ENCODE data around the gene ARMC2.
"Not testable (repeated sequence)": the region's sequence is repeated elsewhere in the genome, so short reads cannot be mapped to it uniquely, and the experiment has no call there.

Gene ARMC2

GRCh38 chr6:108883172-108883571, 35.0 kb downstream of the ARMC2 start:
- Histone ChIP-seq H3K27me3 (ENCODE audit: control insufficient read depth, insufficient read depth, low read length) (no peaks in the 10 kb centered on the region), H3K36me3 (ENCODE audit: control insufficient read depth, insufficient read depth, low read length) (no peaks in the 10 kb centered on the region), H3K9me3 (ENCODE audit: control insufficient read depth, insufficient read depth, low read length) (no peaks in the 10 kb centered on the region), H3K4me3 (ENCODE audit: low read length) (no peak overlapping the region), H3K27ac (ENCODE audit: low read length) (no peak overlapping the region), H3K4me1 (ENCODE audit: control insufficient read depth, insufficient read depth, low read length) (no peaks in the 10 kb centered on the region)
- DNase-seq (ENCODE audit: low read depth, low spot score), result no peak
- no CpG with 5 or more reads among the region's 1 CpG for WGBS (ENCODE audit: insufficient coverage, insufficient read length)

DNA sequence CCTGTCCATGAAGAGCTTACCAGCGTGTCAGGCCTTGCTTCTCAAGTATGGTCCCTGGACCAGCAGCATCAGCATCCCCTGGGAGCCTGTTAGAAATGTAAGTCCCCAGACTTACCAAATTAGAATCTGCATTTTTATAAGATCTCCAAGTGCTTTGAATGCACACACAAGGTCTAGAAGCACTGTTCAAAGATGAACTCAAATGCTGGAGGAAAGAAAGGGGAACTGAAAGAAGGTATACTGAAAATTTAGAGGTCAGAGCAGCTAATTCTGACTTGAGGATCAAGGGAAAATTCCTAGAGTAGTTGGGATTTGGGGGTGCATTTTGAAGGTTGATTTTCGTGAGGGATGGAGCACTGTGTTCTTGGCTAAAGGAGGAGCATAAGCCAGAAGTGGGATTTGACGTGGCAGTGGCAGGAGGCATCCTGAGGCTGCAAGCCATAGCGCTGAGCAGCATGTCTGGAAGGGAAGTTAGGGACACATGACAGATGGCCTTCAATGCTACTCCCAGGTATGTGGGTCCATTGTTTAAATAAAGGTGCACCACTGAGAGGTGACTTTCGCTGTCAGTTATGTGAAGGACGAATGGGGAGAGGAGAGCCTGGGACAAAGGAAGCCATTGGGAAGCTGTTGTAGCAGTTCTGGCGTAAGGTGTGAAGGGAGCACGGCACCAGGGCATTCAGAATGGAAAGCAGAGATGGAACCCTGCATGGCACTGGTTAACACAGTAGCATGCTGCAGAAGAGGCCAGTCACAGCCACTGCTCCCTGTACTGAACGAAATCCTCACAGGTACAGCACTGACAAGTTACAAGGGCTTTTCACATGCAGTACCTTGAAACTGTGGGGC, 36.2 kb downstream of the ARMC2 start:
- Histone ChIP-seq H3K27ac (ENCODE audit: low read length) (no peak overlapping the region), H3K4me3 (ENCODE audit: low read length) (no peak overlapping the region), H3K36me3 (ENCODE audit: control insufficient read depth, insufficient read depth, low read length) (no peaks in the 10 kb centered on the region), H3K27me3 (ENCODE audit: control insufficient read depth, insufficient read depth, low read length) (no peaks in the 10 kb centered on the region), H3K9me3 (ENCODE audit: control insufficient read depth, insufficient read depth, low read length) (no peaks in the 10 kb centered on the region), H3K4me1 (ENCODE audit: control insufficient read depth, insufficient read depth, low read length) (no peaks in the 10 kb centered on the region)
- DNase-seq (ENCODE audit: low read depth, low spot score), result no peak
- no CpG with 5 or more reads among the region's 9 CpGs for WGBS (ENCODE audit: insufficient coverage, insufficient read length)

GRCh38 chr6:108888052-108888451, 39.8 kb downstream of the ARMC2 start:
- no peaks in the 10 kb centered on the region for H3K27me3 ChIP-seq (ENCODE audit: control insufficient read depth, insufficient read depth, low read length)
- no peak overlapping the region for H3K4me3 ChIP-seq (ENCODE audit: low read length)
- WGBS (ENCODE audit: insufficient coverage, insufficient read length), result no CpG with 5 or more reads among the region's 6 CpGs
- no peak overlapping the region for H3K27ac ChIP-seq (ENCODE audit: low read length)
- H3K4me1 ChIP-seq (ENCODE audit: control insufficient read depth, insufficient read depth, low read length), result no peaks in the 10 kb centered on the region
- no peaks in the 10 kb centered on the region for H3K36me3 ChIP-seq (ENCODE audit: control insufficient read depth, insufficient read depth, low read length)
- H3K9me3 ChIP-seq (ENCODE audit: control insufficient read depth, insufficient read depth, low read length), result no peaks in the 10 kb centered on the region
- DNase-seq (ENCODE audit: low read depth, low spot score), result no peak

- Histone ChIP-seq H3K9me3 (ENCODE audit: control insufficient read depth, insufficient read depth, low read length) (no peaks in the 10 kb centered on the region), H3K27ac (ENCODE audit: low read length) (no peak overlapping the region), H3K4me1 (ENCODE audit: control insufficient read depth, insufficient read depth, low read length) (no peaks in the 10 kb centered on the region), H3K27me3 (ENCODE audit: control insufficient read depth, insufficient read depth, low read length) (no peaks in the 10 kb centered on the region), H3K36me3 (ENCODE audit: control insufficient read depth, insufficient read depth, low read length) (no peaks in the 10 kb centered on the region), H3K4me3 (ENCODE audit: low read length) (no peak overlapping the region)
- DNase-seq (ENCODE audit: low read depth, low spot score), result no peak
- no CpG with 5 or more reads among the region's 2 CpGs for WGBS (ENCODE audit: insufficient coverage, insufficient read length)
Measured at GRCh38 chr6:108888745-108889144, 40.5 kb downstream of the ARMC2 start.

DNA sequence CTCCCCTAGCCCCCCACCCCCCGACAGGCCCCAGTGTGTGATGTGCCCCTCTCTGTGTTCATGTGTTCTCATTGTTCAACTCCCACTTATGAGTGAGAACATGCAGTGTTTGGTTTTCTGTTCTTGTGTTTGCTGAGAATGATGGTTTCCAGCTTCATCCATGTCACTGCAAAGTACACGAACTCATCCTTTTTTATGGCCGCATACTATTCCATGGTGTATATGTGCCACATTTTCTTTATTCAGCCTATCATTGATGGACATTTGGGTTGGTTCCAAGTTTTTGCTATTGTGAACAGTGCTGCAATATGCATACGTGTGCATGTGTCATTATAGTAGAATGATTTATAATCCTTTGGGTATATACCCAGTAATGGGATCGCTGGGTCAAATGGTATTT, 42.7 kb downstream of the ARMC2 start:
- not testable (repeated sequence) for H3K27ac ChIP-seq (ENCODE audit: low read length); H3K4me3 ChIP-seq (ENCODE audit: low read length); DNase-seq (ENCODE audit: low read depth, low spot score); H3K36me3 ChIP-seq (ENCODE audit: control insufficient read depth, insufficient read depth, low read length); H3K27me3 ChIP-seq (ENCODE audit: control insufficient read depth, insufficient read depth, low read length); H3K9me3 ChIP-seq (ENCODE audit: control insufficient read depth, insufficient read depth, low read length); H3K4me1 ChIP-seq (ENCODE audit: control insufficient read depth, insufficient read depth, low read length)
- WGBS (ENCODE audit: insufficient coverage, insufficient read length), result no CpG with 5 or more reads among the region's 5 CpGs

GRCh38 chr6:108895571-108895970, 47.3 kb downstream of the ARMC2 start:
- Histone ChIP-seq H3K27ac (ENCODE audit: low read length) (no peak overlapping the region), H3K27me3 (ENCODE audit: control insufficient read depth, insufficient read depth, low read length) (no peaks in the 10 kb centered on the region), H3K9me3 (ENCODE audit: control insufficient read depth, insufficient read depth, low read length) (no peaks in the 10 kb centered on the region), H3K36me3 (ENCODE audit: control insufficient read depth, insufficient read depth, low read length) (no peaks in the 10 kb centered on the region), H3K4me1 (ENCODE audit: control insufficient read depth, insufficient read depth, low read length) (no peaks in the 10 kb centered on the region), H3K4me3 (ENCODE audit: low read length) (no peak overlapping the region)
- DNase-seq (ENCODE audit: low read depth, low spot score), result no peak
- WGBS (ENCODE audit: insufficient coverage, insufficient read length), result no CpG with 5 or more reads among the region's 1 CpG

DNA sequence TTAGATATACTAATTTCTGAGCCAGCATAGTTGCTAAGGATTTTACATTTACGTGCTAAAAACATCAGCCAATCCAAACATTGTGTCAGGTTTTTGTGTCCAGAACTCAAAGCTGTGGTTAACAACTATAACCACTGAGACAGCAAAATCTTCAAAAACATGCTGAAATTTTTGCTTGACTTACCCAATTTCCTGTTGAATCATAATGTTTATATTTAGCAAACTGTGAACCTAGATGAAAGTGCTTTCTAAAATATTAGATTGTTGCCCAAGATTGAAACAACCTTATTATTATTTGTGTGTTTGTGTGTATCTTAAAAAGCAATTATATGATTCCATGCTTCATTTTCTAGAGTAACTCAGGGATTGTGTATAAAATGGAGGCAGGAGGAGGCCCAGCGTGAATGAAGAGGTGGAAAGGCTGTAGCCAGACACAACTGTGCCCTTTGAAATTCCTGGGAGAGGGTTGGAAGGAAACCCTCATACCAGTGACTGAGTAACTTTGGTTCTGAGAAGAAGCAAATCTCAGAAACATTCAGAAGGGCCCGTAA, 48.0 kb downstream of the ARMC2 start:
- DNase-seq (ENCODE audit: low read depth, low spot score), result no peak
- no CpG with 5 or more reads among the region's 3 CpGs for WGBS (ENCODE audit: insufficient coverage, insufficient read length)
- H3K4me1 ChIP-seq (ENCODE audit: control insufficient read depth, insufficient read depth, low read length), result no peaks in the 10 kb centered on the region
- H3K27me3 ChIP-seq (ENCODE audit: control insufficient read depth, insufficient read depth, low read length), result no peaks in the 10 kb centered on the region
- H3K4me3 ChIP-seq (ENCODE audit: low read length), result no peak overlapping the region
- H3K27ac ChIP-seq (ENCODE audit: low read length), result no peak overlapping the region
- no peaks in the 10 kb centered on the region for H3K36me3 ChIP-seq (ENCODE audit: control insufficient read depth, insufficient read depth, low read length)
- H3K9me3 ChIP-seq (ENCODE audit: control insufficient read depth, insufficient read depth, low read length), result no peaks in the 10 kb centered on the region

DNA sequence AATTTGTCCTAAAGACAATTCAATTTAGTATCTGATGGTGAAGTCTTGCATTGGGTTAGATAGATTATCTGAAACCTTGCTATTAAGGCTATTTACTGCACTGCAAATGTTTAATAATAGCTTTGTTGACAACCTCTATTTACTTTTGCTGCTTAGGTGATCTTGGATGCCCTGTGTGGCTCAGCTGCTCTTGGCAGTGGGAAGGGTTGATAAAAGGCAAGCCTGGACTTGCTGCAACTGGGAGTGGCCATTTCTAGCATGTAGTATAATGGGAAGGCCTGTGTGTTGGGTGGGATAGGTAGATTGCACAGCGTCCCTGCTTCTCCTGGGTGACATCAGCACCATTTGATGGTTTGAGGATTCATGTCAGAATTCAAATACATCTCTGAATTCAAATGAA, 49.1 kb downstream of the ARMC2 start:
- Histone ChIP-seq H3K4me3 (ENCODE audit: low read length) (no peak overlapping the region), H3K9me3 (ENCODE audit: control insufficient read depth, insufficient read depth, low read length) (no peaks in the 10 kb centered on the region; the same call in 1 of the 2 replicates), H3K36me3 (ENCODE audit: control insufficient read depth, insufficient read depth, low read length) (no peaks in the 10 kb centered on the region), H3K27ac (ENCODE audit: low read length) (no peak overlapping the region), H3K4me1 (ENCODE audit: control insufficient read depth, insufficient read depth, low read length) (no peaks in the 10 kb centered on the region), H3K27me3 (ENCODE audit: control insufficient read depth, insufficient read depth, low read length) (no peaks in the 10 kb centered on the region)
- no peak for DNase-seq (ENCODE audit: low read depth, low spot score)
- no CpG with 5 or more reads among the region's 1 CpG for WGBS (ENCODE audit: insufficient coverage, insufficient read length)

DNA sequence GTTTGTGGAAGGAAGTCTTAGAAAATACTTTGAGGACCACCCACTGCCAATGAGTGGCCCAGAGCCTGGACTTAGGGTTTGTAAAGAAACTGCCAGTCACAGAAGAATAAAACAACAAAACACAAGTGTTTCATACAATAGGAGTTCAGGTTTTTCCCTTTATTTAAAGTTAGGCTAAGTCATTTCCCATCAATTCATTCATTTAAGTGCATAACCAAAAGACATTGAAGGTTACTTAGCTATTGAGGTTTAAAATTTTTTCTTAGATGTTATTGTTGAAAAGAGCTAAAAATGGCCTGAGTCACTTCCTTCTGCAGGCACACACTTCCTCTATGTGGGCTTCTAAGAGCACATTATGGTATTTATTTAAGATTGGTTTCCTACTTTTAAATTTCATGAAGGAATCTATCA, 54.2 kb downstream of the ARMC2 start:
- no peak overlapping the region for H3K4me3 ChIP-seq (ENCODE audit: low read length)
- H3K27me3 ChIP-seq (ENCODE audit: control insufficient read depth, insufficient read depth, low read length), result no peaks in the 10 kb centered on the region
- H3K4me1 ChIP-seq (ENCODE audit: control insufficient read depth, insufficient read depth, low read length), result no peaks in the 10 kb centered on the region
- no peaks in the 10 kb centered on the region for H3K36me3 ChIP-seq (ENCODE audit: control insufficient read depth, insufficient read depth, low read length)
- no peaks in the 10 kb centered on the region; the same call in 1 of the 2 replicates for H3K9me3 ChIP-seq (ENCODE audit: control insufficient read depth, insufficient read depth, low read length)
- DNase-seq (ENCODE audit: low read depth, low spot score), result no peak
- no peak overlapping the region for H3K27ac ChIP-seq (ENCODE audit: low read length)

GRCh38 chr6:108903796-108904195, 55.6 kb downstream of the ARMC2 start:
- no peaks in the 10 kb centered on the region for H3K4me1 ChIP-seq (ENCODE audit: control insufficient read depth, insufficient read depth, low read length)
- H3K9me3 ChIP-seq (ENCODE audit: control insufficient read depth, insufficient read depth, low read length), result no peaks in the 10 kb centered on the region; the same call in 1 of the 2 replicates
- no CpG with 5 or more reads among the region's 1 CpG for WGBS (ENCODE audit: insufficient coverage, insufficient read length)
- no peaks in the 10 kb centered on the region for H3K27me3 ChIP-seq (ENCODE audit: control insufficient read depth, insufficient read depth, low read length)
- no peak overlapping the region for H3K27ac ChIP-seq (ENCODE audit: low read length)
- H3K4me3 ChIP-seq (ENCODE audit: low read length), result no peak overlapping the region
- no peak for DNase-seq (ENCODE audit: low read depth, low spot score)
- H3K36me3 ChIP-seq (ENCODE audit: control insufficient read depth, insufficient read depth, low read length), result no peaks in the 10 kb centered on the region

DNA sequence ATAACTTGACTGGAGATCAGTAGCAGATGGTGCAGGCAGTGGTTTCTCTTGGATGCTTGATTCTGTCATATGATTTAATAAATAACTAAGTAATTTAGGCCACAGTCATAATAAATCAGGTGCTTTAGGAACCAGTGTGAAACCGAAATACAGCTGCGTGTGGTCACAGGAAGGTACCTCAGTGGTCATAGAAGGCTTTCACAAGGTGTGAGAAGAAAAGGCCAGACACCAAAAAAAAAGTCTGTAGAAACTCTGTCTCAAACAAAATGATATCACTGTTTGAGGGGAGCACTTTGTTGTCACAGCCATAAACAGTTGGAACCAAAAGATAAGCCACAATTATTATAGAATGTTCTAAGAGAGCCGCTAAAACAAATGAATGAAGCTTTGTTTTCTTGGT, 56.5 kb downstream of the ARMC2 start:
- Histone ChIP-seq H3K36me3 (ENCODE audit: control insufficient read depth, insufficient read depth, low read length) (no peaks in the 10 kb centered on the region), H3K27me3 (ENCODE audit: control insufficient read depth, insufficient read depth, low read length) (no peaks in the 10 kb centered on the region), H3K9me3 (ENCODE audit: control insufficient read depth, insufficient read depth, low read length) (no peaks in the 10 kb centered on the region; the same call in 1 of the 2 replicates), H3K4me3 (ENCODE audit: low read length) (no peak overlapping the region), H3K4me1 (ENCODE audit: control insufficient read depth, insufficient read depth, low read length) (no peaks in the 10 kb centered on the region), H3K27ac (ENCODE audit: low read length) (no peak overlapping the region)
- DNase-seq (ENCODE audit: low read depth, low spot score), result no peak
- no CpG with 5 or more reads among the region's 3 CpGs for WGBS (ENCODE audit: insufficient coverage, insufficient read length)
